Left lobe of liver (tissue), 2 donors: ENCODE results near the gene SEPTIN5. TPM values are rescaled to one million over a fixed set of nuclear protein-coding genes. Genes with fewer than 3 reads are reported as not detected.
"Not testable (repeated sequence)": the region's sequence is repeated elsewhere in the genome, so short reads cannot be mapped to it uniquely, and the experiment has no call there.

Experiments
- ATAC-seq: fragments of 200-7000 bp; cut with Tn5 transposase; one replicate; pipeline ENCODE4 v1.9.1; 2020; ENCODE audit warnings: mild to moderate bottlenecking, moderate library complexity
- DNase-seq: peaks from one replicate; pipeline ENCODE4 v3.0.0-alpha.2; 2020; ENCODE audit warnings: low spot score
- total RNA-seq: library from RNA; stranded (reverse); gene quantifications from one replicate; pipeline ENCODE4 v1.2.1, GENCODE V29; 2021
- donor health status: DM: no; HTN: no; CAD: no; lungs with moderate emphysema.
- donor health status: DM: no; HTN: yes; CAD: no.

SEPTIN5 gene
- 1.1 TPM for total RNA-seq

DNA sequence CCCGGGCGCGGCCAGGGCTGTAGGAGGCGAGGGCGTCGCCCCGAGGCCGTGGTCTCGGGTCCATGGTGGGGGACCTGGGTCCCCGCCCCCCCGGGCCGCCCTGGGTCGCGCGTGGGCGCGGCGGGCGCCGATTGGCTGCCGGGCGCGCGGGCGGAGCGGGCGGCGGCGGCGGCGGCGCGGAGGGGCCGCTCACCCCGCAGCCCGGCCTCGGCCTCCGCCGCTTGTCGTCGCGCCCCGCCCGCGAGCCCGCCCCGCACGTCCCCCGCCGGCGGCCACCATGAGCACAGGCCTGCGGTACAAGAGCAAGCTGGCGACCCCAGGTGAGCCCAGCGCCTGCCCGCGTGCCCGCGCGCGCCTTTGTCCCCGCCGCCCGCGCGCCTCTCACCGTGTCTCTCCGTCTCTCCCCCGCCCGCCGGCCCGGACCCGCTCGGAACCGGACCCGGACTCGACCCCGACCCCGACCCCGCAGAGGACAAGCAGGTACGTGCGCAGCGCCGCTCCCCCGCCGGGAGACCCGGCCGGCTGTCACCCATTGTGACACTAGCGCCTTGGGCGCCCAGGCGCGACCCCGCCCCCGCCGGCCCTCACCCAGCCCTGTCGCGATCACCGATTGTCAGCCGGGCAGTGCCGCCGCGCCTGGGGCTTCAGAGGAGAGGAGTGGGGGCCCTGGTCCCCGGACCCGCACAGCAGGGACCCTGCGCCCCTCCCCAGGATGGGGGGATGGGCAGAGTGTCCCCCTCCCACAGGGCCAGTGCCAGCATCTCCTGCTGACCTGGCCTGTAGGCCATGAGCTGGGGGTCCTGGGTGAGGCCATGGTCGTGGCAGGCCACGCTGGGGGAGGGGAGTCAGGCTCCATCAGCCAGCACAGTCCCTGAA is at the start of gene SEPTIN5:
Gene SEPTIN5 (plus strand): TSS at position 192 of the 876 bp plus-strand sequence. CDS start 86 bp downstream, at position 278.
- peak; percentile 22 for ATAC-seq
- no peak for DNase-seq

DNA sequence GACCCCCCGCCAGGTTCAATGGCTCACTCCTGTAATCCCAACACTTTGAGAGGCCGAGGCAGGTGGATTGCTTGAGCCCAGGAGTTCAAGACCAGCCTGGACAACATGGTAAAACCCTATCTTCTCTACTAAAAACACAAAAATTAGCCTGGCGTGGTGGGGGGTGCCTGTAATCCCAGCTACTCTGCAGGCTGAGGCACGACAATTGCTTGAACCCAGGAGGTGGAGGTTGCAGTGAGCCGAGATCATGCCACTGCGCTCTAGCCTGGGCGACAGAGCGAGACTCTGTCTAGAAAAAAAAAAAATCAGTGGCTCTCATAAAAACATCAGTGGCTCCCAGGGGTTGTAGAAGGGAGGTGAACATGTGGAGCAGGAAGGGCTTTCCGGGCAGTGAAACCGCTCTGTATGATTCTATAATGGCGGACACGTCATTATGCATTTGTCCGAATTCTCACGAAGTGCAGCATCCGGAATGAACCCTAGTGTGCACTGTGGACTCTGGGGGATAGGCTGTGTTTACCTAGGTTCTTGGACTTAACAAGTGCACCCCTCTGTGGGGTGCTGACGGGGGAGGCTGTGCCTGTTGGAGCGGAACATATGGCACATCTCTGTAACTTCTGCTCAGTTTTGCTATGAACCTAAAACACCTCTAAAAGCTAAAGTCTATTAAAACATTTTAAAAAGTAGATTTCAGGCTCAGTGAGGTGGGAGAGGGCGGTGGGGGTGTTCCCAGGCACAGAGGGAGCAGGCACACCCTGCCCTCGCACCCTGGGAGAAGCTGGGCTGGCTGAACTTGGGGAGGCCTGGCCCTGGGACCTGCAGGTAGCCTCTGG is 49.1 kb upstream of the SEPTIN5 start:
- ATAC-seq (no peak), DNase-seq (no peak)

DNA sequence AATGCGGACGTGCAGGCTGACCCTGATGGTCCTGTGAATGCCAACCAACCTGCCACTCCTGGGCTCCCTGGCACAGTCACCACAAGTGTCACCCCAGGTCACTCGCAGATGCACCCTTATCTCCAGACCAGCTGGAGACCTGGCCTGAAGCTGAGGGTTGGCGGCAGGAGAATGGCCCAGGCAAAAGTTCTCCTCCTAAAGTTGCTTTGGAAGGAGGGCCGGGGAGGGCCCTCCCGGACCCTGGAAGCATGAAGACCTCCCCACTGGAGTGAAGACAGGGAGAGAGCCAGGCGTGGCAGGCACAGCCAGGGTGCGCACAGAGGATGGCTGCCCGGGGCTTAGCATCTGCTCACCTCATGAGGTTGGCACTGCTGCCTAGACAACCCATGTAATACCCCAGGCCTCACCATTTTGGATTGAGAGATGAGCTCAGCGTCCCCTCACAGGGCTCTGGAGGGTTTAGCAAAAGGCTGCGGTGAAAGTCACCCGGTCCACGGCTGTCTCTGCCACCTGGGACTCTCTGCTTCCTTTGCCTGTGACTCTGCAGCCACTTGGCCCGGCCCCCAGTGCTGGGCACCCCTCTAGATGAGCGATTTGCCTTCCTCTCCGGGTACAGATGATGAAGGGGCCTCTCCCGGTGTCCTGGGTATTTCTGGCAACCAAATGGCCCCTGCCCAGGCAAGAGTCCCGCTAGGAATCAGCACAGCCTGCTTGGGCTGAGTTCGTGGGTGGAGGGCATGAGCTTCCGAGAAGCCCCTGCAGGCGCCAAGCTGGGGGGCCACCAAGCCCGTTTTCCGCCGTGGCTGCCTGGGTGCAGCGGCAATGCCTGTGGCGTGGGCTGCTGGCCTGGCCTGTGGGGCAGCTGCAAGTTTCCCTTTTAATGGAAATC is 48.3 kb upstream of the SEPTIN5 start:
- ATAC-seq (no peak), DNase-seq (no peak)

DNA sequence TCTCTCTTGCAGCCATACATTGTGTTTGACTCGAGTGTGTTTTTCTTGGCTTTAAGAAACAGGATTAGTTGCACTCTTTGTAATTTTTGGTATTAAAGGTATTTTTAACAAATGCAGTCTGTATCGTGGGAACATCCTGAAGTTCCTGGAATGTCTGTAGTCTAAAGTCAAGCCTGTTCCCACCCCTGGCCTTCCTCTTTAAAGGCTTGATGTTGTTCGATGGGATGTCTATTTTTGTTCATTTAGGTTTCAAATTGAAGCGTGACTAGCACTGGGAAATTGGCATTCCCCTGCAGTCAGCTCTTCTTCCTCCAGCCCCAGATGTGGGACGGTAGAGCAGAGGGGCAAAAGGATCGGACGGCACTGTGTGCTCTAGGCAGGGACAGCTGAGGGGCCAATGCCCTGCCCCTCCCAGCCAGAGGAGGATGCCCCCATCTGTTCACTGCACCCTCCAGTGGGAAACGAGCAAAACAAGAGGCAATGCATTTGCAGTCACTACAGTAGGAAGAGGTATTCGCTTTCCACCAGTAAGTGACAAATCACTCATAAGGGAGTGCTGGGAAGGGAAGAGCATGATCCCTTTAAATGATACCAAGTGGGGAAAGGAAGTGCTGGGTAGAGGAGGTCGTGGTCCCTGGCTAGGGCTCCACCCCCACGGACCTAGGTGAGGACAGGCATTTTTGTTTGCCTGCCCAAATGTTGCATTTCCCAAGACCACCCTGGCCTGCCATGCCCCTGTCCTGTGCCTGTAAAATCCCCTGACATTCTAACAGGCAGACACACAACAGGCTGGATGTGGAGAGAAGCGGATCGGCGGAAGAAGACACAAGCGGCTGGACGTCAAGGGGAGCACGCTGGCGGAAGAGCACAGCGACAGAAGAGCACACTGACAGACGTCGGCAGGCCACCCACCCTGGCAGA is 47.4 kb upstream of the SEPTIN5 start:
- ATAC-seq (no peak), DNase-seq (no peak)

DNA sequence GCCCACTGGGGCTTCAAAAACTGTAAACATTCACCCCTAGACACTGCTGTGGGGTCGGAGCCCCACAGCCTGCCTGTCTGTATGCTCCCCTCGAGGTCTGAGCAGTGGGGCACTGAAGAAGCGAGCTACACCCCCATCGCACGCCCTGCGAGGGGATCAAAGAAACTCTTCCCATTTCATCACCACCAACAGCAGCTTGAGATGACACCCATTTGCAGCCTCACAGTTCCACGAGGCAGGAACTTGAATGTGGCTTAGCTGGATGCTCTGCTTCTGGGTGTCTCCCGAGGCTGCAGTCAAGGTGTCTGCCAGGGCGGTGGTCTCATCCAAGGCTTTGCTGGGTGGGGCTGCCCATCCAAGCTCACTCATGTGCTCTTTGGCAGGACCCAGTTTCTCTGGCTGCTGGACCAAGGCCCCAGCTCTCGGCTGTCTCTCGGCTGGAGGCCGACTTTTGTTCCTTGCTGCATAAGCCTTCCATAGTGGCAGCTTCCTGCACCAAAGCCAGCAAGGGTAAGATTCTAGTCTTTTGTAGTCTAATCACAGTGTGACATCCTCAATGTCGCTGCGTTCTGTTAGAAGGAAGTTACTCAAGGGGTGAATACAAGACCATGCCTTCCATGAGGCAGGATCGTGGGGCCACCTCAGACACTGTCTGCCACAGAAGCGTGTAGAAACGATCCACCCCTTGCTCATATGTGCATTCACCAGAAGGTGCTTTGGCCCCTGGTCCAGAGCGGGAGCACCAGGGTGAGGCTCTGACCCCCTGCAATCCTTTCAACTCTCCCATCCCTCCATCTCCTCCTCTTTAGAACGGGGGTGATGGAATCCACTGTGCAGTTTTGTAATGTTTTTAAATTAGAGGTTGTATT is 46.2 kb upstream of the SEPTIN5 start:
- DNase-seq (no peak), ATAC-seq (no peak)

DNA sequence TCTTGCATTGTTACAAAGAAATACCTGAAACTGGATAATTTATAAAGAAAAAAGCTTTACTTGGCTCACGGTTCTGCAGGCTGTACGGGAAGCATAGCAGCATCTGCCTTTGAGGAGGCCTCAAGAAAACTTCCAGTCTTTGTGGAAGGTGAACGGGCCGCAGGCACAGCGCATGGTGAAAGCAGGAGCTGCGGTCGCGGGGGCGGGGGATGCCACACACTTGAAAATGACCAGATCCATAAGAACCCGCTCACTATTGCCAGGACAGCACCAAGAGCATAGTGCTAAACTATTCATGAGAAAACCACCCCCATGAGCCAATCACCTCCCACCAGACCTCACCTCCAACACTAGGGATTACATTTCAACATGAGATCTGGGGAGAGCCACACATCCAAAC is 45.6 kb upstream of the SEPTIN5 start:
- ATAC-seq, result no peak
- DNase-seq, result no peak

DNA sequence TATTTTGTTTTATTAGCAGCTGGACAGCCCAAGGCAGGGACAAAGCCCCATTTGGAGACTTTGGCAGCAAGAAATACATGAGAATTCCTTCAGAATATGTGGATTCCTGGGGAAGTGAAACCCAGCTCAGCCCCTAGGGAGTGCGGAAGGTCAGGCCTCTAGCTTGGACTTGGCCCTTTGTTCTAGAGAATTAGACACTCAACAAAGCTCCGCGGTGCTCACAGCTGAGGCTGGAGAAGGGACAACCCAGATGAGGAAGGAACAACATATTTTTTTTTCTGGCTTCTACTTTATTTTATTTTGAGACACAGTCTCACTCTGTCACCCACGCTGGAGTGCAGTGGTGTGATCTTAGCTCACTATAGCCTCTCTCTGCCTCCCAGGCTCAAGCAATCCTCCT is 44.7 kb upstream of the SEPTIN5 start:
- DNase-seq, result no peak
- ATAC-seq, result no peak

DNA sequence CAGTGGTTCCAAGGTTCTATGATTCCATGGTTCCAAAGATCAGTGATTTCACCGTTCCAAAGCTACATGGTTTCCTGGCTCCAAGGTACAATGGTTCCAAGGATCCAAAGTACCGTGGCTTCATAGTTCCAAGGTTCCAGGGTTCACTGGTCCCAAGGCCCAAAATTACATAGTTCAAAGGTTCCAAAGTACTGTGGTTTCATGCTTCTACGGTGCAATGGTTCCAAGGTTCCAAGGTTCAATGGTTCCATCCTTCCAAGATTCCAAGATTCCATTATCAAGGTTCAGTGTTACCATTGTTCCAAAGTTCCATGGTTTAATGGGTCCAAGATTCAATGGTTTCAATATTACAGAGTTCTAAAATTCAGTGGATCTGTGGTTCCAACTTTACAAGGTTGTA is 43.0 kb upstream of the SEPTIN5 start:
- ATAC-seq, result no peak

DNA sequence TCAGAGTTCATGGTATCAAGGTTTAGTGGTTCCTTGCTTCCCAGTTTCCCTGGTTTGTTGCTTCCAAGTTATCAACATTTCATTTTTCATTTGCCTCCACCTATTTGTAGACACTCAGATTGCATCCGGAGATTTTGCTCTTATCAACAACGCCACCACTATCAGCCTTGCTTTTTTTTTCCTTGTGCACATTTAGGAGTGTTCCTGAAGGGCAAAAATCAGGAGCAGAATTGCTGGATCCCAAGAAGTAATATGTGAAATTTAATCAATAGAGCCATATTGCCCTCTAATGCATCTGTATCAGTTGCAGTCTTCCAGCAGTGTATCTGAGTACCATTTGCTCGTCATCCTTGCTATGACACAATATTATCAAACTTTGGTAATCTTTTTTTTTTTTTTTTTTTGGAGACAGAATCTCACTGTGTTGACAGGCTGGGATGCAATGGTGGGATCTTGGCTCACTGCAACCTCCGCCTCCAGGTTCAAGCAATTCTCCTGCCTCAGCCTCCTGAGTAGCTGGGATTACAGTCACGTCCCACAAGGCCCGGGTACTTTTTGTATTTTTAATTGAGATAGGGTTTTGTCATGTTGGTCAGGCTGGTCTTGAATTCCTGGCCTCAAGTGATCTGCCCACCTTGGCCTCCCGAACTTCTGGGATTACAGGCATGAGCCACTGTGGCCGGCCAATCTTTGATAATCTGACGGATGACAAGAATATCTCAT is 42.1 kb upstream of the SEPTIN5 start:
- ATAC-seq (no peak), DNase-seq (no peak)

More for the DNA sequence above, 43.0 kb upstream of the SEPTIN5 start:
- DNase-seq, result no peak

DNA sequence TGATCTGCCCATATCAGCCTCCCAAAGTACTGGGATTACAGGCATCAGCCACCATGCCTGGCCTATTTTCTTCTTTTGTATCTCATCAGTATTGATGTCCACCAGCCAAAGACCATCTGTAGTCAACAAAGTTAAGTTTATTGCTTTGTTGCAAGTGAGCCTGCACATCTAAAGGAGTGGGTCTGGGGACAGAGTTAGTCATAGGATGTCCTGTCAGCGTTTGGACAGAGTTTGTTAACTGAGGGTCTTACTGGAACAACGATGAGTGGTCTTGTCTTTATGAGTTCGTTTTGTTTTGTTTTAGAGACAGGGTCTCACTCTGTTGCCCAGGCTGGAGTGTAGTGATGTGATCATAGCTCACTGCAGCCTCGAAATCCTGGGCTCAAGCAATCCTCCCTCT is 40.6 kb upstream of the SEPTIN5 start:
- DNase-seq (no peak), ATAC-seq (no peak)

DNA sequence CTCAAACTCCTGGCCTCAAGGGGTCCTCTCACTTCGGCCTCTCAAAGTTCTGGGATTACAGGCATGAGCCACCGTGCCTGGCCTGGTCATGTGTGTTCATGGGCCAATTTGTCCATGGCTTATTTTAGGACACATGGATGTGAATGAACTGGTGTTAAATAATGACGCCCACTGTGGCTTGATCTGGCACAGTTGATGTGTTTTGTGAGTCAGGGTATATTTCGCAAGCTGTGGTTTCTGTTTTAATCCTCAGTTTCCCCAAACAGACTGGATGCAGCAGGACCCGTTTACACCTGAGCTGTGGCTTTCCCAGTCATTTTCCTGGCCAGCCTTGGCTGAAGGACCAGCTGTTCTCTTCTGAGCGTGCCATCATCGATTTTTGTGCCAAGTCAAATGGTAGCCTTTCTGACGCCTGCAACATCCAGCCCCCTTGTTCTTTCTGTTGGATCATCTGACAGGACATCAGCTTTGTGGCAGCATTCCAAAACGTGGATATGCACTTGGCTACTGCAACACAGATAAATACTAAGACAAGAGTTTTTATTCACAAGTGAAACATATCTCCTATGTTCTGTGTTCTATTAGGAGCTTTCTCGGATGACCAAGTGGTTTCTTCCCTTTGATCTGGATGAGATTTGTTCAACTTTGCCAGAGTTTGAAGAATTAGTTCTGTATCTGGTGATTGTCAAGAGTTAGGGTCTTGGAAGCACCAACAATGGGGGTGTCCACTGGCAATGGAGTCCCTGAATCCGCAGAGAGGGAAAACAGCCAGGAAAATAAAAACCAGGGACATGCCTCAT is 40.0 kb upstream of the SEPTIN5 start:
- DNase-seq (no peak), ATAC-seq (no peak)

DNA sequence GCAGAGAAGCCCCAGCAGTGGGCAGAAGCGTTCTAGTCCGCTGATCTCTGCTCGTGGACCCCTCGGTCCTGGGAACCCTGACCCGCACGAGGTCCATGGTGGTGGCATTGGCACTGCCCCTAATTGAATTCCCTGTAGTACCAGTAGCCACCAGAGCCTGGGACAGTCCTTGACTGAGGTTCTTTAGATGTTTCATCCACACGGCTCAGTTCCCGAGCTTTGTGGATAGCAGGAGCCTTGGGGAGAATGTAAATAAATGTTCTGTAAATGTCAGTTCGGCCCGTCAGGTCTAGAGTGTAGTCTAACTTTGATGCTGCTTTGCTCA is 39.4 kb upstream of the SEPTIN5 start:
- DNase-seq, result peak; percentile 16
- ATAC-seq, result no peak

DNA sequence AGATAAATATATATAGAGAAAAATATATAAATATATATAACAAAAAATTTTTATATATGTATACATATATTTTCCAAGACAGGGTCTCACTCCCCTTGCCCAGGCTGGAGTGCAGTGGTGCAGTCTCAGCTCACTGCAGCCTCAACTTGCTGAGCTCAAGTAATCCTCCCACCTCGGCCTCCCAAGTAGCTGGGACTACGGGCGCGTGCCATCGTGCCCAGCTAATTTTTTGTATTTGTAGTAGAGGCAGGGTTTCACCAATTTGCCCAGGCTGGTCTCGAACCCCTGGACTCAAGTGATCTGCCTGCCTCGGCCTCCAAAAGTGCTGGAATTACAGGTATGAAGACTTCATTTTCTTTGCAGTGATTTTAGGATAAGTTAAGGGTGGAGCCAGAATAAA is 38.9 kb upstream of the SEPTIN5 start:
- DNase-seq, result peak; percentile 24
- ATAC-seq, result no peak

DNA sequence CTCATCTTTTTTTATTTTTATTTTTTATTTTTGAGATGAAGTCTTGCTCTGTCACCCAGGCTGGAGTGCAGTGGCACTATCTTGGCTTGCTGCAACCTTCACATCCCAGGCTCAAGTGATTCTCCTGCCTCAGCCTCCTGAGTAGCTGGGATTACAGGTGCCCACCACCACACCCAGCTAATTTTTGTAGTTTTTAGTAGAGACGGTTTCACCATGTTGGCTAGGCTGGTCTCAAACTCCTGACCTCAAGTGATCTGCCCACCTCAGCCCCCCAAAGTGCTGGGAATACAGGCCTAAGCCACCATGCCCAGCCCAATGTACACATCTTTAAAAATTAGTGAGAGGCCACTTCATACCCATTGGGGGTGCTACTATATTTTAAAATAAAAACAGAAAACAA is 37.9 kb upstream of the SEPTIN5 start:
- not testable (repeated sequence) for ATAC-seq, DNase-seq

DNA sequence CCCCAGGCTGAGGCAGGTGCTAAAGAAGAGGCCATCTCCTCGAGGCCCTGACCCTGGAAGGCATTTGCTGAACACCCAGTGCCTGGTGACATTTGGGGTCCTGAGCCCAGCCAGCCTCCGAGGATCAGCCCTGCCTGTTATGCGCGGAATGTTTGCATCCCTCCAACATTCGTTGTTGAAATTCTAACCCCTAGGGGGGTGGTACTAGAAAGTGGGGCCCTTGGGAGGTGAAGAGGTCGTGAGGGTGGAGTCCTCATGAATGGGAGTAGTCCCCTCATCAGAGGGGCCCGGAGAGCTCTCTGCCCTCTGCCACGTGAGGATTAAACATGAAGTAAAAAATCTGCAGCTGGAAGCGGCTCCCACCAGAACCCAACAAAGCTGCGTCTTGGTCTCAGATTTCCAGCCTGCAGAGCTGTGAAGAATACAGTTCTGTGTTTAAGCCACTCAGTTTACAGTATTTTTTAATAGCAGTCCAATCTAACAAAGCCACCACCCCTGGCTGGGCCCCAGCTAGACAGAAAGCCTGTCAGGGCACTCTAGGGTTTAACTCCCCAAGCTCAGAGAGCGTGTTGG is 35.3 kb upstream of the SEPTIN5 start:
- ATAC-seq (no peak), DNase-seq (no peak)

DNA sequence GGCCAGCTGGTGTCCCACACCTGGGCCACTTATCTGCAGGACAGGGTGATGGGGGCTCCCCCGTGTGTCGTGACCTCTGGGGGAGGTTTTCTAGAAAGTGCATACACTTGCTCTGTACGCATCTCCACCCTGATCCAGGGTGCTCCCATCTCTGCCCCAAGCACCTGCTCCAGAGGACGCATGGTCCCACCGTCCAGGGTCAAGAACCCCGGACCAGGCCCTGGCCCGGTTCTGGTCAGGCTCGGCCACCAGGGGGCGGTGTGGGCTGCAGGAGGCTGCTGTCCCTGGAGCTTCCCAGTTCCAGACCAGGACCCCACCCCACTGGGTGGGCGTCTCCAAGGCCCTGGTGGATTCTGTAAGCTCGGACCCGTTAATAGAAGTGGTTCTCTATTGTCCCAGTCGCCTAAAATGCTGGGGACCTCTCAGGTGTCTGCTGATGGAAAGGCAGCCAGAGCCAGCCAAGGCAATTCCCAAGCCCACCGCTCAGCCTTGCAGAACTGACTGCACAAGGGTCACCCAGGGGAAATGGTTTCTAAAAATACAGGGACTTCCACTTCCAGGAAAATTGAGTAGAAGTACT is 34.7 kb upstream of the SEPTIN5 start:
- ATAC-seq, result peak; percentile 82
- no peak for DNase-seq
